PFSK-1 (cell line): ENCODE results near the gene IRF7.

Experiments
- FOXP2 ChIP-seq: optimal IDR thresholded peaks from 2 replicates; pipeline ENCODE3; 2011; ENCODE audit warnings: borderline replicate concordance, control low read depth, inconsistent platforms; ENCODE audit not compliant: insufficient read depth; ENCODE audit errors: extremely low read length, extremely low read depth
- POLR2AphosphoS5 ChIP-seq: IDR thresholded peaks from 2 replicates; pipeline ENCODE4 v1.6.1; 2012; ENCODE audit warnings: low read depth, mild to moderate bottlenecking, control low read depth, low read length, moderate library complexity
- SIN3A ChIP-seq: IDR thresholded peaks from 2 replicates; pipeline ENCODE4 v1.6.1; 2012; ENCODE audit warnings: mild to moderate bottlenecking, low read length, moderate library complexity, borderline replicate concordance; ENCODE audit not compliant: insufficient read depth
- TAF1 ChIP-seq: IDR thresholded peaks from 2 replicates; pipeline ENCODE4 v1.6.1; 2012; ENCODE audit warnings: low read length, control low read depth, borderline replicate concordance; ENCODE audit not compliant: insufficient read depth
- TF ChIP-seq, protein P1 (sequence below), 2 experiments: IDR thresholded peaks; 2 replicates each; pipeline versions ENCODE4 v1.6.1 to v1.8.0; 2011 to 2012; ENCODE audit warnings: low read depth in 2 of 2, low read length in 2 of 2, control low read depth in 1 of 2, inconsistent platforms in 1 of 2, mild to moderate bottlenecking in 1 of 2, moderate library complexity in 1 of 2; ENCODE audit not compliant: insufficient read depth in 1 of 2

DNA sequence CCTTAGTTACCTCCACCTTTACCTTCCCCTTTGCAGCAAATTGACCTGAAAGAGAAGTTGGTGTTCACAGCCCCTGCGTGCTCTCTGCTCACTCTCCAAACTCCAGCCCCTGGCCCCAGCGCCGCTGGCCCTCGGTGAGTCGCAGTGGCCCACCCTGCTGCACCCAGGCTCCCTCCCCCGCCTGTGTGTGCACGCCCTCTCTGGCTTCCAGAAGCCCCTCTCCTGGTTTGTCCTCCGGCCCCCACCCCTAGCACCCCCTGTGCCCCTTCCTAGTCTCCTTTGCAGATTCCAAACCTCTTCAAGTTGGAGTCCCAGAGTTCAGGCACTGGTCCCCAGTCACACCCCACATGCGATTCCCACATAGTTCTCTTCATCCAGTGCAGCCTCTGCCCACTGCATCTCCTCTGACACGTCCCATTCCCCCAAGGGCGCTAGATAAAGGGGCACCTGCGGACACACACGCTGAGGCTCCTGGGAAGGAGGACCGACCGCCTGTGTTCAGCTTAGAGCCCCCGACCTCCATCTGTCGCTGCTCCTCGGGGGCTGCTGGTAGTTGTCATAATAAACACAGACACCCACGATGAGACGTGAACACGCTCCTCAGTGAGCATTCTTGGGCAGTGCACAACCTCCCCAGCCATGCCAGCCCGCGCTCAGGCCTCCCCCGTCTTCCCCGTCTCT is 41.0 kb downstream of the IRF7 start:
- TF ChIP-seq SIN3A (no peak), POLR2AphosphoS5 (no peak), TAF1 (no peak), FOXP2 (no peak)
- TF ChIP-seq, protein P1, sequence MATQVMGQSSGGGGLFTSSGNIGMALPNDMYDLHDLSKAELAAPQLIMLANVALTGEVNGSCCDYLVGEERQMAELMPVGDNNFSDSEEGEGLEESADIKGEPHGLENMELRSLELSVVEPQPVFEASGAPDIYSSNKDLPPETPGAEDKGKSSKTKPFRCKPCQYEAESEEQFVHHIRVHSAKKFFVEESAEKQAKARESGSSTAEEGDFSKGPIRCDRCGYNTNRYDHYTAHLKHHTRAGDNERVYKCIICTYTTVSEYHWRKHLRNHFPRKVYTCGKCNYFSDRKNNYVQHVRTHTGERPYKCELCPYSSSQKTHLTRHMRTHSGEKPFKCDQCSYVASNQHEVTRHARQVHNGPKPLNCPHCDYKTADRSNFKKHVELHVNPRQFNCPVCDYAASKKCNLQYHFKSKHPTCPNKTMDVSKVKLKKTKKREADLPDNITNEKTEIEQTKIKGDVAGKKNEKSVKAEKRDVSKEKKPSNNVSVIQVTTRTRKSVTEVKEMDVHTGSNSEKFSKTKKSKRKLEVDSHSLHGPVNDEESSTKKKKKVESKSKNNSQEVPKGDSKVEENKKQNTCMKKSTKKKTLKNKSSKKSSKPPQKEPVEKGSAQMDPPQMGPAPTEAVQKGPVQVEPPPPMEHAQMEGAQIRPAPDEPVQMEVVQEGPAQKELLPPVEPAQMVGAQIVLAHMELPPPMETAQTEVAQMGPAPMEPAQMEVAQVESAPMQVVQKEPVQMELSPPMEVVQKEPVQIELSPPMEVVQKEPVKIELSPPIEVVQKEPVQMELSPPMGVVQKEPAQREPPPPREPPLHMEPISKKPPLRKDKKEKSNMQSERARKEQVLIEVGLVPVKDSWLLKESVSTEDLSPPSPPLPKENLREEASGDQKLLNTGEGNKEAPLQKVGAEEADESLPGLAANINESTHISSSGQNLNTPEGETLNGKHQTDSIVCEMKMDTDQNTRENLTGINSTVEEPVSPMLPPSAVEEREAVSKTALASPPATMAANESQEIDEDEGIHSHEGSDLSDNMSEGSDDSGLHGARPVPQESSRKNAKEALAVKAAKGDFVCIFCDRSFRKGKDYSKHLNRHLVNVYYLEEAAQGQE (IDR thresholded peaks at IDR 0.05; ENCODE audit: insufficient read depth in 1 of 2, low read depth in 2 of 2, low read length in 2 of 2): no peak
